ENCODE measurements around the gene FBXO31. TPM values are rescaled to one million over a fixed set of nuclear protein-coding genes. Genes with fewer than 3 reads are reported as not detected.

FBXO31 gene
- total and polyA plus RNA-seq, 2 of the 13 experiments (the other 11 are each of a cell fraction or from before 2014, with no cell fraction given): 92.4 to 101 TPM

GRCh38 chr16:87310610-87311009 is 73.0 kb downstream of the FBXO31 start:
- Histone ChIP-seq H3K9ac (ENCODE audit: insufficient read depth, low read depth, low read length) (no peak overlapping the region), H4K20me1 (ENCODE audit: insufficient read depth, low read length) (no peaks in the 10 kb centered on the region), H3K9me3 (ENCODE audit: low read length) (no peaks in the 10 kb centered on the region), H3K36me3 (replicated peaks in 1 of 2; ENCODE audit: control insufficient read depth in 1 of 2, insufficient read depth in 2 of 2, low read length in 2 of 2) (no peaks in the 10 kb centered on the region; a peak in 1 of 5 replicates), H3K27me3 (ENCODE audit: control insufficient read depth in 1 of 2, insufficient read depth in 2 of 2, low read length in 2 of 2) (no peaks in the 10 kb centered on the region), H3K4me1 (ENCODE audit: insufficient read depth, low read length) (no peaks in the 10 kb centered on the region), H3K79me2 (ENCODE audit: insufficient read depth, low read length) (no peaks in the 10 kb centered on the region), H3K4me2 (ENCODE audit: low read depth, low read length) (no peak overlapping the region), H3K4me3 (replicated peaks in 1 of 3; ENCODE audit: insufficient read depth in 1 of 3, low read depth in 2 of 3, low read length in 3 of 3) (no peak overlapping the region), H3K27ac (ENCODE audit: extremely low read length, insufficient read depth, low read length) (no peak overlapping the region), H2AFZ (ENCODE audit: low read length) (no peak overlapping the region)
- TF ChIP-seq MATR3 (CRISPR knock-in tag; IDR thresholded peaks at IDR 0.05): no peak
- no peak for TF ChIP-seq ZSCAN20 (CRISPR knock-in tag; IDR thresholded peaks at IDR 0.05; ENCODE audit: borderline replicate concordance)
- no peak for TF ChIP-seq ZNF761 (CRISPR knock-in tag; conservative IDR thresholded peaks at IDR 0.05)
- TF ChIP-seq CEBPB (IDR thresholded peaks at IDR 0.05; ENCODE audit: borderline replicate concordance, low read depth, low read length): no peak
- TF ChIP-seq, protein P1, sequence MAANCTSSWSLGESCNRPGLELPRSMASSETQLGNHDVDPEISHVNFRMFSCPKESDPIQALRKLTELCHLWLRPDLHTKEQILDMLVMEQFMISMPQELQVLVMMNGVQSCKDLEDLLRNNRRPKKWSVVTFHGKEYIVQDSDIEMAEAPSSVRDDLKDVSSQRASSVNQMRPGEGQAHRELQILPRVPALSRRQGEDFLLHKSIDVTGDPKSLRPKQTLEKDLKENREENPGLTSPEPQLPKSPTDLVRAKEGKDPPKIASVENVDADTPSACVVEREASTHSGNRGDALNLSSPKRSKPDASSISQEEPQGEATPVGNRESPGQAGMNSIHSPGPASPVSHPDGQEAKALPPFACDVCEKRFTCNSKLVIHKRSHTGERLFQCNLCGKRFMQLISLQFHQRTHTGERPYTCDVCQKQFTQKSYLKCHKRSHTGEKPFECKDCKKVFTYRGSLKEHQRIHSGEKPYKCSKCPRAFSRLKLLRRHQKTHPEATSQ (CRISPR knock-in tag; IDR thresholded peaks at IDR 0.05; ENCODE audit: borderline replicate concordance): no peak
- TF ChIP-seq ZNF234 (CRISPR knock-in tag; conservative IDR thresholded peaks at IDR 0.05): no peak
- intact Hi-C loops (cut with micrococcal nuclease; ENCODE audit: unreplicated experiment): no loop called here
- POLR2A ChIA-PET: no interaction called here
- WGBS (ENCODE audit: low lambda C conversion rate): 92% methylated on average over 7 of the region's 7 CpGs
- CTCF ChIA-PET (ENCODE audit: low intra/inter-chr PET ratio, low total read pairs): no interaction called here
- no peak for DNase-seq (ENCODE audit: low spot score)
- FAIRE-seq: no peak
- in situ Hi-C loops (cut with HindIII; ENCODE audit: extremely low pct_ligation_motif_present, low pct_unique_long_range_greater_than_20kb): no loop called here
- ATAC-seq: no peak
- no TSS peak for BruUV-seq (replicated peaks)

All from HepG2 (cell line).